Activated CD4-positive, alpha-beta T cell treated with anti-CD3 and anti-CD28 coated beads, Interleukin-2, amount 10 ng/mL, durations not matched to agents 24 days and 14 days (primary cell): ENCODE results near the gene PEX5. TPM values are rescaled to one million over a fixed set of nuclear protein-coding genes. Genes with fewer than 3 reads are reported as not detected.

Source experiments
- total RNA-seq: library from RNA; stranded (reverse); gene quantifications from 2 replicates; pipeline ENCODE4 v1.2.3, GENCODE V29; 2022

Gene PEX5
- total RNA-seq, 1 donor from 2014 or later, result 36.7 TPM

Other genes with a start within 250 kb of the PEX5 start
- not detected in 2 replicates for gene RNU7-1, start 245.9 kb upstream of the PEX5 start, total RNA-seq
- gene C12orf57, start 245.7 kb upstream of the PEX5 start, total RNA-seq, result 168 and 174 TPM in 2 replicates
- gene PTPN6, start 238.3 kb upstream of the PEX5 start, total RNA-seq, result 349 and 355 TPM in 2 replicates
- gene PHB2, start 219.0 kb upstream of the PEX5 start, total RNA-seq, result 474 and 487 TPM in 2 replicates
- 129 and 131 TPM in 2 replicates for gene EMG1, start 218.8 kb upstream of the PEX5 start, total RNA-seq
- 29.2 and 29.5 TPM in 2 replicates for gene LPCAT3, start 171.2 kb upstream of the PEX5 start, total RNA-seq
- 1.9 and 2.6 TPM in 2 replicates for gene C1S, start 129.0 kb upstream of the PEX5 start, total RNA-seq
- gene C1R, start 97.2 kb upstream of the PEX5 start, total RNA-seq, result 1.4 and 2.5 TPM in 2 replicates
- gene C1RL, start 80.5 kb upstream of the PEX5 start, total RNA-seq, result 19.8 and 23.0 TPM in 2 replicates
- not detected in 2 replicates for gene RBP5, start 60.8 kb upstream of the PEX5 start, total RNA-seq
- 42.1 and 47.0 TPM in 2 replicates for gene CLSTN3, start 59.3 kb upstream of the PEX5 start, total RNA-seq
- gene ACSM4, start 114.4 kb downstream of the PEX5 start, total RNA-seq, result not detected in 2 replicates